Neural cell (in vitro differentiated cells): ENCODE data around the gene GAPVD1.

Experiments used
- CTCF ChIP-seq: fragments of 450-650 bp; IDR thresholded peaks from 2 replicates; pipeline ENCODE4 v1.5.1; 2014; ENCODE audit warnings: antibody characterized with exemption, mild to moderate bottlenecking, moderate library complexity; ENCODE audit not compliant: poor library complexity, severe bottlenecking
- EP300 ChIP-seq: fragments of 450-650 bp; conservative IDR thresholded peaks from 2 replicates; pipeline ENCODE4 v1.6.1; 2014; ENCODE audit warnings: antibody characterized with exemption, mild to moderate bottlenecking, moderate library complexity; ENCODE audit not compliant: poor library complexity, severe bottlenecking
- EZH2 ChIP-seq: fragments of 200-600, 300-800 bp; shearing (Covaris generic), sonication (generic); IDR thresholded peaks from 2 replicates; pipeline ENCODE4 v1.6.1; 2014; ENCODE audit warnings: antibody characterized with exemption, low read length, borderline replicate concordance, mild to moderate bottlenecking; ENCODE audit not compliant: insufficient read depth, poor library complexity, severe bottlenecking
- MXI1 ChIP-seq: fragments of 450-650 bp; conservative IDR thresholded peaks from 2 replicates; pipeline ENCODE4 v1.6.1; 2014; ENCODE audit warnings: antibody characterized with exemption, mild to moderate bottlenecking; ENCODE audit not compliant: poor library complexity, severe bottlenecking
- POLR2AphosphoS5 ChIP-seq: IDR thresholded peaks from 2 replicates; pipeline ENCODE4 v1.6.1; 2012
- RAD21 ChIP-seq: fragments of 450-650 bp; conservative IDR thresholded peaks from 2 replicates; pipeline ENCODE4 v1.6.1; 2014; ENCODE audit warnings: antibody characterized with exemption, mild to moderate bottlenecking, moderate library complexity
- REST ChIP-seq: IDR thresholded peaks from 2 replicates; pipeline ENCODE4 v1.6.1; 2012; ENCODE audit warnings: borderline replicate concordance
- TAF1 ChIP-seq: IDR thresholded peaks from 2 replicates; pipeline ENCODE4 v1.6.1; 2012; ENCODE audit warnings: low read depth

- TF ChIP-seq EP300 (no peak), EZH2 (no peak), RAD21 (no peak), MXI1 (no peak), CTCF (no peak), POLR2AphosphoS5 (no peak), REST (no peak), TAF1 (no peak)
Measured at GRCh38 chr9:125296843-125297372, 35.3 kb downstream of the GAPVD1 start.
